Cardiac fibroblast (primary cell): ENCODE data around the gene HMG20A.
A peak's percentile ranks its signal among the peaks of the same experiment; 100 is the strongest.
"Not testable (repeated sequence)": the region's sequence is repeated elsewhere in the genome, so short reads cannot be mapped to it uniquely, and the experiment has no call there.

Experiments used
- DNase-seq, 2 donors: peaks; one replicate each; pipeline versions ENCODE4 v3.0.0 to v3.0.0-alpha.2; 2010; ENCODE audit warnings: low read depth in 2 of 2
- H3K4me3 ChIP-seq, 2 donors: replicated peaks in 1 of 2; 1 replicate in 1 of 2; 2 replicates in 1 of 2; pipeline ENCODE4 v1.5.1; 2011; ENCODE audit warnings: low read depth in 2 of 2, low read length in 2 of 2, mild to moderate bottlenecking in 2 of 2, moderate library complexity in 1 of 2
- TF ChIP-seq, protein P1 (sequence below): IDR thresholded peaks from one replicate; pipeline ENCODE4 v1.5.1; 2011; ENCODE audit warnings: low read depth, mild to moderate bottlenecking, low read length, inconsistent platforms

HMG20A gene

DNA sequence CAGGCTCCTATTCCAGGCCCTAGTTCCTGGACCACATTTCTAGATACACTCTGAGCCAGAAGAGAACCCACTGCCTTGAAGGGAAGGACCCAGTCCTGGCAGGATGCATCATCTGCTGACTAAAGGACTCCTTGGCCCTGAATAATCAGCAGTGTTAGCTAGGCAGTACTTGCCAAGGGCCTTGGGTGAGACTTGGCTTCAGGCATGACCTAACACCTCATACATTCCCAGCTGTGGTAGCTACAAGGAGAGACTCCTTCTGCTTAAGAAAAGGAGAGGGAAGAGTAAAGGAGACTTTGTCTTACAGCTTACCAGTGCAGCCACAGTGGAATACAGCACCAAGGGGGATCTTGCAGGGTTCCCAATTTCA lies 27.2 kb upstream of the HMG20A start:
- TF ChIP-seq, protein P1, sequence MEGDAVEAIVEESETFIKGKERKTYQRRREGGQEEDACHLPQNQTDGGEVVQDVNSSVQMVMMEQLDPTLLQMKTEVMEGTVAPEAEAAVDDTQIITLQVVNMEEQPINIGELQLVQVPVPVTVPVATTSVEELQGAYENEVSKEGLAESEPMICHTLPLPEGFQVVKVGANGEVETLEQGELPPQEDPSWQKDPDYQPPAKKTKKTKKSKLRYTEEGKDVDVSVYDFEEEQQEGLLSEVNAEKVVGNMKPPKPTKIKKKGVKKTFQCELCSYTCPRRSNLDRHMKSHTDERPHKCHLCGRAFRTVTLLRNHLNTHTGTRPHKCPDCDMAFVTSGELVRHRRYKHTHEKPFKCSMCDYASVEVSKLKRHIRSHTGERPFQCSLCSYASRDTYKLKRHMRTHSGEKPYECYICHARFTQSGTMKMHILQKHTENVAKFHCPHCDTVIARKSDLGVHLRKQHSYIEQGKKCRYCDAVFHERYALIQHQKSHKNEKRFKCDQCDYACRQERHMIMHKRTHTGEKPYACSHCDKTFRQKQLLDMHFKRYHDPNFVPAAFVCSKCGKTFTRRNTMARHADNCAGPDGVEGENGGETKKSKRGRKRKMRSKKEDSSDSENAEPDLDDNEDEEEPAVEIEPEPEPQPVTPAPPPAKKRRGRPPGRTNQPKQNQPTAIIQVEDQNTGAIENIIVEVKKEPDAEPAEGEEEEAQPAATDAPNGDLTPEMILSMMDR: no peak
- peak; percentile 32 to 54 for DNase-seq
- H3K4me3 ChIP-seq: no peak overlapping the region

DNA sequence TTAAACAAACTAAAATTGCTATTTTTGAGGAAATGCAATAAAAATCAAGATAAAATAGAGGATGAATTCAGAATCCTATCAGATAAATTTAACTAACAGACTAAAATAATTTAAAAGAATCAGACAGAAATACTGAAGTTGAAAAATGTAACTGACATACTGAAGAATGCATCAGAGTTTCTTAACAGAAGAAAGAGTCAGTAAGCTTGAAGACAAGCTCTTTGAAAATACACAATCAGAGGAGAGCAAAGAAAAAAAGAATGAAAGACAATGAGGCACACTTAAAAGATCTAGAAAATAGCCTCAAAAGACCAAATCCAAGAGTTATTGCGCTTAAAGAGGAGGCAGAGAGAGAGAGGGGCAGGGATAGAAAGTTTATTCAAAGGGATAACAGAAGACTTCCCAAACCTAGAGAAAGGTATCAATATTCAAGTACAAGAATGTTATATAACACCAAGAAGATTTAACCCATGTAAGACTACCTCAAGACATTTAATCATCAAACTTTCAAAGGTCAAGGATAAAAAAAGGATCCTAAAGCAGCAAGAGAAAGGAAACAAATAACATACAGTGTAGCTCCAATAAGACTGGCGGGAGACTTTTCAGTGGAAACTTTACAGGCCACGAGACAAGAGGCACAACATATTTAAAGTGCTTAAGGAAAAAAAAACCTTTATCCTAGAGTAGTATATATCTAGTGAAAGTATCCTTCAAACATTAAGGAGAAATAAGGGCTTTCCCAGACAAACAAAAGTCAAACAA lies 25.5 kb upstream of the HMG20A start:
- TF ChIP-seq, protein P1: no peak

DNA sequence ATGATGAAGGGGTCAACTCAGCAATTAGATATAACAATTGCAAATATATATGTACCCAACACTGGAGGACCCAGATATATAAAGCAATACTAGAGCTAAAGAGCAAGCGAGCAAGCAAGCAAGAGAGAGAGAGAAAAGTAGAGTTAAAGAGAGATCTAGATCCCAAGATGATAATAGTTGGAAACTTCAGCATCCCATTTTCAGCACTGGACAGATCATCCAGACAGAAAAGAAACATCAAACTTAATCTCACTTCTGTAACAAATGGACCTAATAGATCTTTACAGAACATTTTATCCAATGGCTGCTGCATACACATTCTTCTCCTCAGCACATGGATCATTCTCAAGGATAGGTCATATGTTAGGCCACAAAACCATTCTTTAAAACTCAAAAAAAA lies 24.0 kb upstream of the HMG20A start:
- DNase-seq: no peak
- no peak overlapping the region for H3K4me3 ChIP-seq
- TF ChIP-seq, protein P1: no peak

More for the DNA sequence above, 25.5 kb upstream of the HMG20A start:
- no peak for DNase-seq
- no peak overlapping the region for H3K4me3 ChIP-seq

DNA sequence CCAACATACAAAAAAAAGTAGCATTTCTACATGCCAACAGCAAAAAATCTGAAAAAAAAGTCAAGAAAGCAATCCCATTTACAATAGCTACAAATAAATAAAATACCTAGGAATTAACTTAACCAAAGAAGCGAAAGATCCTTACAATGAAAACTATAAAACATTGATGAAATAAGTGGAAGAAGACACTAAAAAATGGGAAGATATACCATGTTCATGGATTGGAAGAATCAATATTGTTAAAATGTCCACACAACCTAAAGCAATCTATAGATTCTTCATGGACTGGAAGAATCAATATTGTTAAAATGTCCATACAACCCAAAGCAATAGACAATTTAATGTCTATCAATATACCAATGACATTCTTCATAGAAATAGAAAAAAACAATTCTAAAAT lies 21.8 kb upstream of the HMG20A start:
- no peak for DNase-seq
- TF ChIP-seq, protein P1: no peak
- no peak overlapping the region for H3K4me3 ChIP-seq

DNA sequence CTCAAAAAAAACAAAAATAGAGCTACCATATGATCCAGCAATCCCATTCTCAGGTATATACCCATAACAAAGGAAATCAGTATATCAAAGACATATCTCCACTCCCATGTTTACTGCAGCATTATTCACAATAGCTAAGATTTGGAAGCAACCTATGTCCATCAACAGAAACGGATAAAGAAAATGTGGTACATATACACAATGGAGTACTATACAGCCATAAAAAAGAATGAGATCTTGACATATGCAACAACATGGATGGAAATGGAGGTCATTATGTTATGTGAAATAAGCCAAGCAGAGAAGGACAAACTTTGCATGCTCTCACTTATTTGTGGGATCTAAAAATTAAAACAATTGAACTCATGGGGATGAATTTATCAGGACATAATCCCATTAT lies 20.4 kb upstream of the HMG20A start:
- no peak overlapping the region for H3K4me3 ChIP-seq
- TF ChIP-seq, protein P1: no peak
- DNase-seq: no peak

DNA sequence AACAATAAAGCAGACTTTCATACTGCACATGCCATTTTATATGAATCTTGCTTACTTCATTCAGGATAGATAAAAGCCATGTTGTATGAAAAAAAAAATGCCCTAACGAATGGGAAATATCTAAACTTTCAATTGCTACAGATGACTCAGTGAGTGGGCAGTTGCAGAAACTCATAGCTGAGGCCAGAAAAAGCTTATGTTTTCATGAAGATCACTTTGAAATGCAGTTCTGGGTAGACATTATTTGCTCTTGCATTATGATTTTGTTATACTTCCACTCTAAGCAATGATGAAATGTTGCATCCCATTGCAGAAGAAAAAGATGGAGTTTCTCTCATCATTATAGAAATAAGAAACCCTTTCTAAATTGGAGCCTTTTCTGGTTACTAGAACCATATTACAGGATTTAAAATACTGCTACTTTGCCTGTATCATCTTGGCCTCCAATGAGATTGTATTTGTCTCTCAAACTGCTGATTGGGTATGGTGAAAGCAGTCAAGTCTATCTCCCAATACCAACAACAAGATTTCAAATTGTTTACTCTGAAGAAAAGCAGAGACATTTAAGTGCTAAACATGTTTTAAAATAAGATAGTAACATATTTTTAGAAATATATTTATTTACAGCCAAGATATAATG lies 17.8 kb upstream of the HMG20A start:
- TF ChIP-seq, protein P1: no peak
- H3K4me3 ChIP-seq: no peak overlapping the region
- peak; percentile 80 to 82 for DNase-seq

DNA sequence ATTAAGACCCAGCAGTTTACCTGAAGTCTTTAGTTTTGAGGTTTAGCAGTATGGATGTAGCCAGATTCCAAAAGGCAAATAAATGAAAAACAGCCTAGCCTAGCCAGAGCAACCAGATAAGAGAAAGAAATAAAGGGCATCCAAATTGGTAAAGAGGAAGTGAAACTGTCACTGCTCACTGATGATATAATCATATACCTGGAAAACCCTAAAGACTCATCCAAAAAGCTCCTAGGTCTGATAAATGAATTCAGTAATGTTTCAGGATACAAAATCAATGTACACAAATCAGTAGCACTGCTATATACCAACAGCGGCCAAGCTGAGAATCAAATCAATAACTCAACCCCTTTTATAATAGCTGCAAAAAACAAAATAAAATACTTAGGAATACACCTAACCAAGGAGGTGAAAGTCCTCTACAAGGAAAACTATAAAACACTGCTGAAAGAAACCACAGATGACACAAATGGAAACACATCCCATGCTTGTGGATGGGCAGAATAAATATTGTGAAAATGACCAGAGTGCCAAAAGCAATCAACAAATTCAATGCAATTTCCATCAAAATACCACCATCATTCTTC lies 14.4 kb upstream of the HMG20A start:
- not testable (repeated sequence) for DNase-seq, H3K4me3 ChIP-seq
